T-helper 2 cell (primary cell): ENCODE data around the gene ZEB2.

ENCODE experiments used
- DNase-seq, 5 experiments: peaks; one replicate each; pipeline versions ENCODE4 v3.0.0 to v3.0.0-alpha.2; 2012 to 2022

ZEB2 gene

GRCh38 chr2:144470334-144470733, 49.6 kb downstream of the ZEB2 start:
- DNase-seq, result no peak

- no peak for DNase-seq
These were observed 50.1 kb downstream of the ZEB2 start for GRCh38 chr2:144469798-144470197.

GRCh38 chr2:144468823-144469595, 50.9 kb downstream of the ZEB2 start:
- no peak for DNase-seq

- no peak for DNase-seq
These were observed 52.3 kb downstream of the ZEB2 start for GRCh38 chr2:144467502-144468137.

GRCh38 chr2:144466637-144467036, 53.3 kb downstream of the ZEB2 start:
- DNase-seq, result no peak

- no peak for DNase-seq
These were observed 54.2 kb downstream of the ZEB2 start for GRCh38 chr2:144465749-144466148.

- no peak for DNase-seq
These were observed 55.2 kb downstream of the ZEB2 start for GRCh38 chr2:144464730-144465129.

GRCh38 chr2:144463266-144463665, 56.7 kb downstream of the ZEB2 start:
- DNase-seq, result no peak

- DNase-seq, result no peak
These were observed 57.7 kb downstream of the ZEB2 start for GRCh38 chr2:144462266-144462665.

- DNase-seq, result no peak
These were observed 58.6 kb downstream of the ZEB2 start for GRCh38 chr2:144461308-144461766.

GRCh38 chr2:144460727-144461307, 59.1 kb downstream of the ZEB2 start:
- DNase-seq, result no peak

GRCh38 chr2:144459937-144460336, 60.0 kb downstream of the ZEB2 start:
- DNase-seq, result peak in 3 of 5 experiments; percentile 9 to 84 (median 79)

- DNase-seq, result no peak
These were observed 60.6 kb downstream of the ZEB2 start for GRCh38 chr2:144459286-144459685.

- no peak for DNase-seq
These were observed 61.4 kb downstream of the ZEB2 start for GRCh38 chr2:144458541-144458940.

- peak in 1 of 5 experiments; percentile 81 for DNase-seq
These were observed 63.2 kb downstream of the ZEB2 start for GRCh38 chr2:144456680-144457079.

GRCh38 chr2:144455987-144456386, 63.9 kb downstream of the ZEB2 start:
- no peak for DNase-seq

GRCh38 chr2:144454466-144455287, 65.2 kb downstream of the ZEB2 start:
- DNase-seq, result peak in 1 of 5 experiments; percentile 88

- DNase-seq, result no peak
These were observed 66.3 kb downstream of the ZEB2 start for GRCh38 chr2:144453486-144454158.

- no peak for DNase-seq
These were observed 67.0 kb downstream of the ZEB2 start for GRCh38 chr2:144452989-144453336.

- no peak for DNase-seq
These were observed 67.5 kb downstream of the ZEB2 start for GRCh38 chr2:144452169-144452988.

- no peak for DNase-seq
These were observed 68.5 kb downstream of the ZEB2 start for GRCh38 chr2:144451443-144451842.

- DNase-seq, result no peak
These were observed 70.9 kb downstream of the ZEB2 start for GRCh38 chr2:144449028-144449406.
